K562 (cell line): ENCODE measurements around the gene HLA-DOA. TPM values are rescaled to one million over a fixed set of nuclear protein-coding genes. Genes with fewer than 3 reads are reported as not detected.

ENCODE experiments used
- FOS ChIP-seq: IDR thresholded peaks from 3 replicates; pipeline ENCODE4 v1.6.1; 2011; ENCODE audit not compliant: insufficient read length; ENCODE audit errors: extremely low read depth
- GABPA ChIP-seq: fragments of 200-800 bp; sonication (Bioruptor generic); conservative IDR thresholded peaks from 2 replicates; pipeline ENCODE4 v1.6.1; 2016; ENCODE audit warnings: low read depth, missing genetic modification characterization, missing compliant biosample characterization
- GABPB2 ChIP-seq: fragments of 250-450 bp; sonication (Bioruptor Pico); conservative IDR thresholded peaks from 2 replicates; pipeline ENCODE4 v1.5.1; 2021; ENCODE audit warnings: mild to moderate bottlenecking
- HLTF ChIP-seq: fragments of 450-650 bp; IDR thresholded peaks from 2 replicates; pipeline ENCODE4 v1.6.1; 2016
- KDM2B ChIP-seq: fragments of 250-450 bp; sonication (Bioruptor Pico); IDR thresholded peaks from 2 replicates; pipeline ENCODE4 v1.8.0; 2021; ENCODE audit warnings: mild to moderate bottlenecking, moderate library complexity
- PURB ChIP-seq: sonication (generic); formaldehyde crosslinking; IDR thresholded peaks from 2 replicates; pipeline ENCODE4 v1.9.0; 2021; ENCODE audit warnings: low read depth, mild to moderate bottlenecking, missing genetic modification reagents
- PYGO2 ChIP-seq: fragments of 450-650 bp; IDR thresholded peaks from 2 replicates; pipeline ENCODE4 v1.6.1; 2016; ENCODE audit warnings: mild to moderate bottlenecking, missing genetic modification characterization, moderate library complexity, missing compliant biosample characterization
- ZNF324 ChIP-seq: fragments of 250-450 bp; sonication (Bioruptor Pico); IDR thresholded peaks from 2 replicates; pipeline ENCODE4 v1.4.0; 2020; ENCODE audit warnings: mild to moderate bottlenecking
- polyA plus RNA-seq, 8 experiments: library from polyadenylated mRNA; depleted of rRNA in 4 of 8; stranded (reverse) in 5 of 8; unstranded in 3 of 8; fragments of >200 nt; fragmentation: Nextera tagmentation in 2 of 8; fragmentation: Illumina TruSeq in 1 of 8; extraction: Ambion mirVana in 2 of 8; extraction: Trizol in 1 of 8; gene quantifications; 2 replicates each; pipeline versions ENCODE4 v1.2.1 to v1.2.3, GENCODE V29; 2011 to 2014; ENCODE audit warnings: inconsistent platforms in 1 of 8, missing spikeins in 1 of 8
- total RNA-seq, 7 experiments: library from RNA; depleted of rRNA in 6 of 7; stranded (reverse); fragments of >200 nt in 6 of 7; fragmentation: Illumina TruSeq in 2 of 7; extraction: Trizol in 2 of 7; gene quantifications; 2 replicates each; pipeline versions ENCODE4 v1.2.1 to v1.2.3, GENCODE V29; 2011 to 2021; ENCODE audit warnings: low replicate concordance in 1 of 7
- TF ChIP-seq, protein P1 (sequence below): fragments of 250-450 bp; sonication (Bioruptor Pico); IDR thresholded peaks from 2 replicates; pipeline ENCODE4 v1.4.0; 2020; ENCODE audit warnings: borderline replicate concordance
- TF ChIP-seq, protein P2 (sequence below): sonication (generic); formaldehyde crosslinking; IDR thresholded peaks from 2 replicates; pipeline ENCODE4 v1.8.1; 2023; ENCODE audit warnings: mild to moderate bottlenecking, missing genetic modification reagents
- TF ChIP-seq, protein P3 (sequence below), 2 experiments: fragments of 200-800 bp in 1 of 2; sonication (Bioruptor generic) in 1 of 2; sonication (generic) in 1 of 2; formaldehyde crosslinking in 1 of 2; IDR thresholded peaks in 1 of 2; conservative IDR thresholded peaks in 1 of 2; 2 replicates each; pipeline versions ENCODE4 v1.5.0 to v1.6.1; 2016 to 2020; ENCODE audit warnings: missing compliant biosample characterization in 1 of 2, missing genetic modification characterization in 1 of 2, missing genetic modification reagents in 1 of 2
- TF ChIP-seq, protein P4 (sequence below): fragments of 200-800 bp; sonication (Bioruptor generic); IDR thresholded peaks from 2 replicates; pipeline ENCODE4 v1.6.1; 2016; ENCODE audit warnings: missing genetic modification characterization, missing compliant biosample characterization
- TF ChIP-seq, protein P5 (sequence below): fragments of 250-450 bp; sonication (Bioruptor Pico); IDR thresholded peaks from 2 replicates; pipeline ENCODE4 v1.4.0; 2020

HLA-DOA gene
- total and polyA plus RNA-seq, 9 of the 15 experiments (the other 6 are each of a cell fraction or from before 2014, with no cell fraction given) = 0.07 TPM; not detected in 8

DNA sequence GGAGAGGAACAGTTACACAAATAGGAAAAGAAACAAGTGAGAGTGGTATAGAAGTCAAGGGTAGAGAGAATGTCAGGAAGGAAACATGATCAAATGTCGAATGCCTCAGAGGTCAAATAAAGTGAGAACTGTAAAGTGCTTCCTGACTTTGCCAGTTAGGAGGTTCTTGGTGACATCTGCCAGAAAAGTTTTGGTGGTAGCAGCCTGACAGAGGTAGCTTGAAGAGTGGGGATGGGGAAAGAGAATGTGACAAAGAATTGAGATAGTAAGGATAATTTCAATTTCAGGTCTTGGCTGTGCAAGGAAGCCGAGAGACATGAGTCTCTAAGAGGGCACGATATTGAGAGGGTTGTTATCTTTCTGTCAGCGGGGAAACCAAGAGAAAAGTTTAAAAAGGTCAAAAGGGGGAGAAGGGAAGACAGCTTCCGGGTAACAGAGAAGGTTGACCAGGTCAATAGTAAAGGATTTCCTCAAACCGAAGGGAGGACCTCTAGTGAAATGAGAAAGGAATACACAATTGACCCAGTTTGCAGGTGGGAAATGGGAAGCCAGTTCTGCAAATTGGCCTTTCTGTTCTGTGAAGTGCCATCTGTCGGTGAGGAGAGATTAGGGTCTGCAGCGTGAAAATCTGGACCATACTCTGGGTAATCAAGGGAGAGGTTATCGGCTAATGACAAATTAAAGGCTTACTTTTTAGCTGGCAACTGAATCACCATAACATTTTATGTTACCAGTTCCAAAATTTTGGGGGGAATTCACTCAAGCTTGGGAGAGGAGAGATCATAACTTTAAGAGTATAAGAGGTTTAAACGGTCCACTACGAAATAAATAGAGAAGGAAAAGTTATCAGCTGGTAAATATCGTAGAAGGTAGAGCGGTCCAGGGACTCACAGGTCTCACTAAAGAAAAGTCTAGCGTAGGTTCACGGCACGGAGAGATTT is 42.0 kb downstream of the HLA-DOA start (continued):
- TF ChIP-seq ZNF324 = no peak
- TF ChIP-seq GABPA (tag) = no peak
- TF ChIP-seq FOS = no peak
- TF ChIP-seq, protein P1, sequence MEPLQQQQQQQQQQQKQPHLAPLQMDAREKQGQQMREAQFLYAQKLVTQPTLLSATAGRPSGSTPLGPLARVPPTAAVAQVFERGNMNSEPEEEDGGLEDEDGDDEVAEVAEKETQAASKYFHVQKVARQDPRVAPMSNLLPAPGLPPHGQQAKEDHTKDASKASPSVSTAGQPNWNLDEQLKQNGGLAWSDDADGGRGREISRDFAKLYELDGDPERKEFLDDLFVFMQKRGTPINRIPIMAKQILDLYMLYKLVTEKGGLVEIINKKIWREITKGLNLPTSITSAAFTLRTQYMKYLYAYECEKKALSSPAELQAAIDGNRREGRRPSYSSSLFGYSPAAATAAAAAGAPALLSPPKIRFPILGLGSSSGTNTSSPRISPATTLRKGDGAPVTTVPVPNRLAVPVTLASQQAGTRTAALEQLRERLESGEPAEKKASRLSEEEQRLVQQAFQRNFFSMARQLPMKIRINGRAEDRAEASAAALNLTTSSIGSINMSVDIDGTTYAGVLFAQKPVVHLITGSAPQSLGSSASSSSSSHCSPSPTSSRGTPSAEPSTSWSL (CRISPR knock-in tag) = no peak
- TF ChIP-seq HLTF = 0 out of 2 replicates have a peak, but pooled peaks have one; percentile 57
- no peak for TF ChIP-seq PYGO2 (tag)
- TF ChIP-seq KDM2B (CRISPR knock-in tag) = no peak
- TF ChIP-seq, protein P2, sequence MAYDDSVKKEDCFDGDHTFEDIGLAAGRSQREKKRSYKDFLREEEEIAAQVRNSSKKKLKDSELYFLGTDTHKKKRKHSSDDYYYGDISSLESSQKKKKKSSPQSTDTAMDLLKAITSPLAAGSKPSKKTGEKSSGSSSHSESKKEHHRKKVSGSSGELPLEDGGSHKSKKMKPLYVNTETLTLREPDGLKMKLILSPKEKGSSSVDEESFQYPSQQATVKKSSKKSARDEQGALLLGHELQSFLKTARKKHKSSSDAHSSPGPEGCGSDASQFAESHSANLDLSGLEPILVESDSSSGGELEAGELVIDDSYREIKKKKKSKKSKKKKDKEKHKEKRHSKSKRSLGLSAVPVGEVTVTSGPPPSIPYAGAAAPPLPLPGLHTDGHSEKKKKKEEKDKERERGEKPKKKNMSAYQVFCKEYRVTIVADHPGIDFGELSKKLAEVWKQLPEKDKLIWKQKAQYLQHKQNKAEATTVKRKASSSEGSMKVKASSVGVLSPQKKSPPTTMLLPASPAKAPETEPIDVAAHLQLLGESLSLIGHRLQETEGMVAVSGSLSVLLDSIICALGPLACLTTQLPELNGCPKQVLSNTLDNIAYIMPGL (CRISPR knock-in tag) = no peak
- no peak for TF ChIP-seq PURB (CRISPR knock-in tag)
- TF ChIP-seq, protein P3, sequence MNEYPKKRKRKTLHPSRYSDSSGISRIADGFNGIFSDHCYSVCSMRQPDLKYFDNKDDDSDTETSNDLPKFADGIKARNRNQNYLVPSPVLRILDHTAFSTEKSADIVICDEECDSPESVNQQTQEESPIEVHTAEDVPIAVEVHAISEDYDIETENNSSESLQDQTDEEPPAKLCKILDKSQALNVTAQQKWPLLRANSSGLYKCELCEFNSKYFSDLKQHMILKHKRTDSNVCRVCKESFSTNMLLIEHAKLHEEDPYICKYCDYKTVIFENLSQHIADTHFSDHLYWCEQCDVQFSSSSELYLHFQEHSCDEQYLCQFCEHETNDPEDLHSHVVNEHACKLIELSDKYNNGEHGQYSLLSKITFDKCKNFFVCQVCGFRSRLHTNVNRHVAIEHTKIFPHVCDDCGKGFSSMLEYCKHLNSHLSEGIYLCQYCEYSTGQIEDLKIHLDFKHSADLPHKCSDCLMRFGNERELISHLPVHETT (CRISPR knock-in tag; conservative IDR thresholded peaks at IDR 0.05 in 1 of 2, IDR thresholded peaks at IDR 0.05 in 1 of 2) = no peak
- TF ChIP-seq, protein P4, sequence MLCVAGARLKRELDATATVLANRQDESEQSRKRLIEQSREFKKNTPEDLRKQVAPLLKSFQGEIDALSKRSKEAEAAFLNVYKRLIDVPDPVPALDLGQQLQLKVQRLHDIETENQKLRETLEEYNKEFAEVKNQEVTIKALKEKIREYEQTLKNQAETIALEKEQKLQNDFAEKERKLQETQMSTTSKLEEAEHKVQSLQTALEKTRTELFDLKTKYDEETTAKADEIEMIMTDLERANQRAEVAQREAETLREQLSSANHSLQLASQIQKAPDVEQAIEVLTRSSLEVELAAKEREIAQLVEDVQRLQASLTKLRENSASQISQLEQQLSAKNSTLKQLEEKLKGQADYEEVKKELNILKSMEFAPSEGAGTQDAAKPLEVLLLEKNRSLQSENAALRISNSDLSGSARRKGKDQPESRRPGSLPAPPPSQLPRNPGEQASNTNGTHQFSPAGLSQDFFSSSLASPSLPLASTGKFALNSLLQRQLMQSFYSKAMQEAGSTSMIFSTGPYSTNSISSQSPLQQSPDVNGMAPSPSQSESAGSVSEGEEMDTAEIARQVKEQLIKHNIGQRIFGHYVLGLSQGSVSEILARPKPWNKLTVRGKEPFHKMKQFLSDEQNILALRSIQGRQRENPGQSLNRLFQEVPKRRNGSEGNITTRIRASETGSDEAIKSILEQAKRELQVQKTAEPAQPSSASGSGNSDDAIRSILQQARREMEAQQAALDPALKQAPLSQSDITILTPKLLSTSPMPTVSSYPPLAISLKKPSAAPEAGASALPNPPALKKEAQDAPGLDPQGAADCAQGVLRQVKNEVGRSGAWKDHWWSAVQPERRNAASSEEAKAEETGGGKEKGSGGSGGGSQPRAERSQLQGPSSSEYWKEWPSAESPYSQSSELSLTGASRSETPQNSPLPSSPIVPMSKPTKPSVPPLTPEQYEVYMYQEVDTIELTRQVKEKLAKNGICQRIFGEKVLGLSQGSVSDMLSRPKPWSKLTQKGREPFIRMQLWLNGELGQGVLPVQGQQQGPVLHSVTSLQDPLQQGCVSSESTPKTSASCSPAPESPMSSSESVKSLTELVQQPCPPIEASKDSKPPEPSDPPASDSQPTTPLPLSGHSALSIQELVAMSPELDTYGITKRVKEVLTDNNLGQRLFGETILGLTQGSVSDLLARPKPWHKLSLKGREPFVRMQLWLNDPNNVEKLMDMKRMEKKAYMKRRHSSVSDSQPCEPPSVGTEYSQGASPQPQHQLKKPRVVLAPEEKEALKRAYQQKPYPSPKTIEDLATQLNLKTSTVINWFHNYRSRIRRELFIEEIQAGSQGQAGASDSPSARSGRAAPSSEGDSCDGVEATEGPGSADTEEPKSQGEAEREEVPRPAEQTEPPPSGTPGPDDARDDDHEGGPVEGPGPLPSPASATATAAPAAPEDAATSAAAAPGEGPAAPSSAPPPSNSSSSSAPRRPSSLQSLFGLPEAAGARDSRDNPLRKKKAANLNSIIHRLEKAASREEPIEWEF = peak; percentile 73; the same call in 1 of the 2 replicates
- TF ChIP-seq, protein P5, sequence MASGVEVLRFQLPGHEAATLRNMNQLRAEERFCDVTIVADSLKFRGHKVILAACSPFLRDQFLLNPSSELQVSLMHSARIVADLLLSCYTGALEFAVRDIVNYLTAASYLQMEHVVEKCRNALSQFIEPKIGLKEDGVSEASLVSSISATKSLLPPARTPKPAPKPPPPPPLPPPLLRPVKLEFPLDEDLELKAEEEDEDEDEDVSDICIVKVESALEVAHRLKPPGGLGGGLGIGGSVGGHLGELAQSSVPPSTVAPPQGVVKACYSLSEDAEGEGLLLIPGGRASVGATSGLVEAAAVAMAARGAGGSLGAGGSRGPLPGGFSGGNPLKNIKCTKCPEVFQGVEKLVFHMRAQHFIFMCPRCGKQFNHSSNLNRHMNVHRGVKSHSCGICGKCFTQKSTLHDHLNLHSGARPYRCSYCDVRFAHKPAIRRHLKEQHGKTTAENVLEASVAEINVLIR (CRISPR knock-in tag) = no peak
- no peak for TF ChIP-seq GABPB2
